B cell (primary cell): ENCODE results near the gene VANGL1. TPM values are rescaled to one million over a fixed set of nuclear protein-coding genes. Genes with fewer than 3 reads are reported as not detected.

Source experiments
- ATAC-seq: fragments of 200-7000 bp; cut with Tn5 transposase; one replicate; pipeline ENCODE4 v1.10.0; 2021; ENCODE audit warnings: low read depth, mild to moderate bottlenecking, moderate number of reproducible peaks, moderate library complexity
- CTCF ChIA-PET: fragments of 350-600 bp; sonication (Branson Sonifier 250); formaldehyde crosslinking; loops from one replicate; lab custom pipeline; 2021; ENCODE audit warnings: antibody characterized with exemption, inconsistent platforms; lab: Charles Lee
- POLR2A ChIA-PET: fragments of 350-600 bp; sonication (Branson Sonifier 250); formaldehyde crosslinking; loops from one replicate; lab custom pipeline; 2021; ENCODE audit warnings: antibody characterized with exemption; lab: Charles Lee
- DNase-seq: peaks from one replicate; pipeline ENCODE4 v3.0.0; 2013
- H2AFZ ChIP-seq: 2 replicates; pipeline ENCODE4 v1.6.1; 2012; ENCODE audit warnings: mild to moderate bottlenecking, low read depth, low read length; ENCODE audit not compliant: insufficient read depth, poor library complexity, severe bottlenecking
- H3K27ac ChIP-seq, 2 donors: 1 replicate in 1 of 2; 2 replicates in 1 of 2; pipeline ENCODE4 v1.5.1; 2012 to 2013; ENCODE audit warnings: low read length in 2 of 2, mild to moderate bottlenecking in 2 of 2, moderate library complexity in 1 of 2
- H3K27me3 ChIP-seq, 4 experiments: fragments of 200-600 bp in 1 of 4; sonication (generic) in 1 of 4; replicated peaks in 1 of 4; 1 replicate in 2 of 4; 2 replicates in 2 of 4; pipeline versions ENCODE4 v1.6.1 to v1.7.0; 2013 to 2016; ENCODE audit warnings: low read length in 3 of 4, mild to moderate bottlenecking in 2 of 4, mixed read lengths in 1 of 4, moderate library complexity in 1 of 4; ENCODE audit not compliant: insufficient read depth in 4 of 4, control insufficient read depth in 3 of 4; ENCODE audit errors: control extremely low read depth in 1 of 4
- H3K36me3 ChIP-seq, 2 experiments: replicated peaks in 1 of 2; 1 replicate in 1 of 2; 2 replicates in 1 of 2; pipeline versions ENCODE4 v1.6.1 to v1.7.1; 2013; ENCODE audit warnings: low read length in 1 of 2; ENCODE audit not compliant: insufficient read depth in 2 of 2, control insufficient read depth in 1 of 2; ENCODE audit errors: control extremely low read depth in 1 of 2, extremely low read depth in 1 of 2
- H3K4me1 ChIP-seq, 2 donors: fragments of 200-600 bp in 1 of 2; sonication (generic) in 1 of 2; 1 replicate in 1 of 2; 2 replicates in 1 of 2; pipeline versions ENCODE4 v1.5.1 to v1.6.1; 2013 to 2017; ENCODE audit warnings: low read length in 2 of 2; ENCODE audit not compliant: control insufficient read depth in 2 of 2, insufficient read depth in 2 of 2
- H3K4me2 ChIP-seq: replicated peaks from 2 replicates; pipeline ENCODE3; 2012; ENCODE audit warnings: mild to moderate bottlenecking, low read depth, low read length; ENCODE audit not compliant: poor library complexity, severe bottlenecking
- H3K4me3 ChIP-seq, 5 experiments: fragments of 200-600 bp in 1 of 5; sonication (generic) in 1 of 5; 1 replicate in 3 of 5; 2 replicates in 2 of 5; pipeline versions ENCODE4 v1.5.1 to v1.7.0; 2011 to 2016; ENCODE audit warnings: low read length in 4 of 5, mild to moderate bottlenecking in 4 of 5, low read depth in 2 of 5, control low read depth in 1 of 5, moderate library complexity in 1 of 5; ENCODE audit not compliant: insufficient read depth in 1 of 5; ENCODE audit errors: control extremely low read depth in 1 of 5, extremely low read depth in 1 of 5
- H3K79me2 ChIP-seq: fragments of 200-600 bp; sonication (generic); one replicate; pipeline ENCODE4 v1.6.0; 2016; ENCODE audit warnings: low read length; ENCODE audit not compliant: control insufficient read depth, insufficient read depth
- H3K9ac ChIP-seq: fragments of 200-600 bp; sonication (generic); 2 replicates; pipeline ENCODE4 v1.6.1; 2017; ENCODE audit warnings: mild to moderate bottlenecking, low read length, moderate library complexity
- H3K9me3 ChIP-seq, 3 donors: one replicate each; pipeline versions ENCODE4 v1.6.1 to v1.7.1; 2013; ENCODE audit warnings: low read length in 2 of 3; ENCODE audit not compliant: control insufficient read depth in 2 of 3, insufficient read depth in 1 of 3; ENCODE audit errors: control extremely low read depth in 1 of 3
- H4K20me1 ChIP-seq: 2 replicates; pipeline ENCODE4 v1.6.0; 2012; ENCODE audit warnings: mild to moderate bottlenecking, low read length; ENCODE audit not compliant: insufficient read depth, control insufficient read depth, poor library complexity, severe bottlenecking
- H3K27ac Mint-ChIP-seq: one replicate; pipeline ENCODE4 v1.8.0; 2021; ENCODE audit warnings: mixed read lengths
- H3K27me3 Mint-ChIP-seq: one replicate; pipeline ENCODE4 v1.8.0; 2021; ENCODE audit warnings: mixed read lengths
- H3K4me1 Mint-ChIP-seq: one replicate; pipeline ENCODE4 v1.8.0; 2021; ENCODE audit warnings: mixed read lengths
- H3K4me3 Mint-ChIP-seq: one replicate; pipeline ENCODE4 v1.8.0; 2021; ENCODE audit warnings: mixed read lengths
- H3K9me3 Mint-ChIP-seq: one replicate; pipeline ENCODE4 v1.8.0; 2022; ENCODE audit warnings: mixed read lengths; ENCODE audit not compliant: insufficient read depth
- EZH2 ChIP-seq: IDR thresholded peaks from 2 replicates; pipeline ENCODE4 v1.6.1; 2012; ENCODE audit warnings: borderline replicate concordance, low read depth, mild to moderate bottlenecking, moderate library complexity, low read length; ENCODE audit not compliant: insufficient read depth, poor library complexity, severe bottlenecking
- WGBS: methylation state at CpG from one replicate; pipeline ENCODE4 v1.1.5; 2013; ENCODE audit warnings: missing lambda C conversion rate; ENCODE audit not compliant: insufficient coverage; 5-methylcytosine and 5-hydroxymethylcytosine counted together
- intact Hi-C: fragments of 100-400 bp; cut with micrococcal nuclease; formaldehyde crosslinking; loops from one replicate; pipeline ENCODE4 v1.10.0; 2022
- polyA plus RNA-seq: library from polyadenylated mRNA; depleted of rRNA; stranded (reverse); fragments of >200 nt; gene quantifications from 2 replicates; pipeline ENCODE4 v1.2.3, GENCODE V29; 2012
- total RNA-seq, 2 donors: library from RNA; stranded (reverse); fragments of 120-200 nt in 1 of 2; gene quantifications; 1 replicate in 1 of 2; 2 replicates in 1 of 2; pipeline versions ENCODE4 v1.2.3 to v1.2.4, GENCODE V29; 2013 to 2022
- TF ChIP-seq, protein P1 (sequence below): fragments of 200-600 bp; IDR thresholded peaks from one replicate; pipeline ENCODE4 v1.8.0; 2022; ENCODE audit warnings: antibody characterized with exemption, mild to moderate bottlenecking

Gene VANGL1
- total and polyA plus RNA-seq, 2 donors (not counting 1 experiment from before 2014, with no cell fraction given) = 0.21 to 0.30 TPM

DNA sequence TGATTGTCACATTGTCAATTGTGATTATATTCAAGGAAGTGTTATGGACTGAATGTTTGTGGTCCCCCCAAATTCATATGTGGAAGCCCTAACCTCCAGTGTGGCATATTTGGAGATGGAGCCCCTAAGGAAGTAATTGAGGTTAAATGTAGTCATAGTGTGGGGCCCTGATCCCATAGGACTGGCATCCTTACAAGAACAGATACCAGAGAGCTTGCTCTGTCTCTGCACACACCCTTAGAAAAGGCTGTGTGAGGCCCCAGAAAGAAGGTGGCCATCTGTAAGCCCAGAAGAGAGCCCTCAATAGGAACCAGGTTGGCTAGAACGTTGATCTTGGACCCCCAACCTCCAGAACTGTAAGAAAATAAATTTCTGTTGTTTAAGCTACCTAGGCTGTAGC lies 28.1 kb downstream of the VANGL1 start:
- no peak overlapping the region for H3K9ac ChIP-seq
- DNase-seq (no peak), ATAC-seq (no peak)
- H3K4me1 ChIP-seq = no peaks in the 10 kb centered on the region
- no peak overlapping the region for H3K4me3 ChIP-seq
- H3K4me2 ChIP-seq = no peak overlapping the region
- Mint-ChIP-seq H3K4me3 (no peak overlapping the region), H3K27me3 (no peaks in the 10 kb centered on the region), H3K27ac (no peak overlapping the region), H3K9me3 (no peaks in the 10 kb centered on the region), H3K4me1 (no peaks in the 10 kb centered on the region)
- H3K9me3 ChIP-seq = no peaks in the 10 kb centered on the region
- H3K79me2 ChIP-seq = no peaks in the 10 kb centered on the region
- WGBS = no CpG with 5 or more reads among the region's 1 CpG
- H3K36me3 ChIP-seq = no peaks in the 10 kb centered on the region
- no peaks in the 10 kb centered on the region for H3K27me3 ChIP-seq
- intact Hi-C loops = no loop called here
- POLR2A ChIA-PET = no interaction called here
- no peak overlapping the region for H2AFZ ChIP-seq
- no peaks in the 10 kb centered on the region for H4K20me1 ChIP-seq
- TF ChIP-seq, protein P1, sequence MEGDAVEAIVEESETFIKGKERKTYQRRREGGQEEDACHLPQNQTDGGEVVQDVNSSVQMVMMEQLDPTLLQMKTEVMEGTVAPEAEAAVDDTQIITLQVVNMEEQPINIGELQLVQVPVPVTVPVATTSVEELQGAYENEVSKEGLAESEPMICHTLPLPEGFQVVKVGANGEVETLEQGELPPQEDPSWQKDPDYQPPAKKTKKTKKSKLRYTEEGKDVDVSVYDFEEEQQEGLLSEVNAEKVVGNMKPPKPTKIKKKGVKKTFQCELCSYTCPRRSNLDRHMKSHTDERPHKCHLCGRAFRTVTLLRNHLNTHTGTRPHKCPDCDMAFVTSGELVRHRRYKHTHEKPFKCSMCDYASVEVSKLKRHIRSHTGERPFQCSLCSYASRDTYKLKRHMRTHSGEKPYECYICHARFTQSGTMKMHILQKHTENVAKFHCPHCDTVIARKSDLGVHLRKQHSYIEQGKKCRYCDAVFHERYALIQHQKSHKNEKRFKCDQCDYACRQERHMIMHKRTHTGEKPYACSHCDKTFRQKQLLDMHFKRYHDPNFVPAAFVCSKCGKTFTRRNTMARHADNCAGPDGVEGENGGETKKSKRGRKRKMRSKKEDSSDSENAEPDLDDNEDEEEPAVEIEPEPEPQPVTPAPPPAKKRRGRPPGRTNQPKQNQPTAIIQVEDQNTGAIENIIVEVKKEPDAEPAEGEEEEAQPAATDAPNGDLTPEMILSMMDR = no peak
- TF ChIP-seq EZH2 = no peak
- CTCF ChIA-PET = no interaction called here
- H3K27ac ChIP-seq = no peak overlapping the region

DNA sequence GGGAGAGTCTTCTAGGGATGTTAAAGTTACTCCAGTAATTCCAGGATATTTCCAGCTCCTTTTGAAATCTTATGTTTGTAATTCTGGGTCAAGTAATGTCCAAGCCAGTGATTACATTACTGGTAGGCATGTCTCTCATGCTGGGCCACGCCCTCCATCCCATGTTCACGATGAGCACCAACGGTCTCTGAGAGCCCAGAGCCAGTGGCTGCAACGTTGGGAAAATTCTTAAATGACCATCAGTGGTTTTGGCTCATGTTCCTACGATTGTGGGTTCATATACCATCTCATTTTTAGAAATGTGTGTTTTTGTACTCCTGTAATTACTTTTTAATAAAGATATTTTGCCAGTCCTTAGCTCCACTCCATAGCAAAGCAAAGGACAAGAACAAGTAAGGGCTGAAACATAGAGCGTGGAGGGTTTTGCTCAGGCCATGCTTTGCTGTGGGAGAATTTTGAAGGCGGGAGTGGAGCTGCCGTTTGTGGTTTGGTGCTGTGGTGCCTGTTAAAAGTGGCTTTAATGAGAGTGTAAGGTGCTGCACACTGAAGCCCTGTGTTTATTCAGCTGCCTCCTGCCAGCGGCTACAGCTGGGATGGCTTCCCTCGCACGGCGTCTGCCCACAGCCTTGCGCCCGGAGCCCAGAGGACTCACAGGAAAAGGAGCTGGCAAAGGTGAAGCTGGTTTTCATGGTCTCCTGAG lies 28.9 kb downstream of the VANGL1 start:
- intact Hi-C loops = no loop called here
- H3K27ac Mint-ChIP-seq = no peak overlapping the region
- no peak overlapping the region for H3K4me3 Mint-ChIP-seq
- Histone ChIP-seq H3K27ac (no peak overlapping the region), H3K4me2 (no peak overlapping the region), H3K27me3 (no peaks in the 10 kb centered on the region), H2AFZ (no peak overlapping the region), H3K4me1 (no peaks in the 10 kb centered on the region), H3K36me3 (no peaks in the 10 kb centered on the region), H3K9ac (no peak overlapping the region), H4K20me1 (no peaks in the 10 kb centered on the region), H3K79me2 (no peaks in the 10 kb centered on the region), H3K9me3 (no peaks in the 10 kb centered on the region), H3K4me3 (no peak overlapping the region)
- ChIA-PET CTCF (no interaction called here), POLR2A (no interaction called here)
- no peaks in the 10 kb centered on the region for H3K9me3 Mint-ChIP-seq
- no peaks in the 10 kb centered on the region for H3K27me3 Mint-ChIP-seq
- TF ChIP-seq, protein P1 = no peak
- TF ChIP-seq EZH2 = no peak
- WGBS = 31% methylated on average over 12 of the region's 14 CpGs
- ATAC-seq (no peak), DNase-seq (no peak)
- no peaks in the 10 kb centered on the region for H3K4me1 Mint-ChIP-seq
